Stromal cell of bone marrow (primary cell): ENCODE results near the gene CLNS1A.
"Not testable (repeated sequence)": the region's sequence is repeated elsewhere in the genome, so short reads cannot be mapped to it uniquely, and the experiment has no call there.

ENCODE experiments used
- DNase-seq: peaks from one replicate; pipeline ENCODE4 v3.0.0-alpha.2; 2012; ENCODE audit warnings: low read depth

The CLNS1A gene

GRCh38 chr11:77617892-77618291 lies 19.7 kb downstream of the CLNS1A start:
- no peak for DNase-seq

DNA sequence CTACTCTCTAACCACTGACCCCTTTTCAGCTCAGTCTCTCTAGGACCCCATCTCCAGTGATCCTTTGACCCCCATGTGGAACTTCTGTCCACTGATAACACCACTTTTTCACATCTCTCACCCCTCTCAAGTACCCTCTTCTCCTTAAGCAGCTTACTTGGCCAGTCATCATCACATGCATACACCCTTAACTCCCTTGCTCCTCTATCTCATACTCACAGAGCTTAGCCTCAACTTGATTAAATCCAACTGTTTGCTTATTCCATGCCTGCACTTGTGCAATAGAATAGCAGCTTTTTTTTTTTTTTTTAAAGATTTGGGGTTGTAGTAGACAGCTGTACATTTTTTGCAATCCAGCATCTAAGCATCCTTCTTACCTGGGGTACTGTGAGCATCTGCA lies 25.7 kb downstream of the CLNS1A start:
- no peak for DNase-seq

DNA sequence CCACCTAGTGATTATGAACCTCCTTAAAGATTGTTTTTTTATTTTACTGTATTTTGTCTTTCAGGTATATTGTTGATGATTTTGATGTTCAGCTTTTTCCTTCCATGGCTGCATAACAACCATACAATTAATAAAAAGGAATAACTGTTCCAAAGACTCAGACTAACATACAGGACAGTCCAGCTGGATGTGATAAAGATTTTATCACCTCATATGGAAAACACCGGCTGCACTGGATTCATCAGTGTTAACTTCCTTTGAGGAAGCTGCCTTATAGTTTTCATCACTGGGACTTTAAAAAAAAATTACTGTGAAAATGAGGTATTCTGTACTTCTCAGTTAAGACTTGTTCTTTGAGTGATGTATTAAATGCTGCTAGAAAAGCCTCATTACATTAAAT lies 28.4 kb downstream of the CLNS1A start:
- DNase-seq, result no peak

- DNase-seq, result no peak
Observed at GRCh38 chr11:77604281-77604680, 33.3 kb downstream of the CLNS1A start.

DNA sequence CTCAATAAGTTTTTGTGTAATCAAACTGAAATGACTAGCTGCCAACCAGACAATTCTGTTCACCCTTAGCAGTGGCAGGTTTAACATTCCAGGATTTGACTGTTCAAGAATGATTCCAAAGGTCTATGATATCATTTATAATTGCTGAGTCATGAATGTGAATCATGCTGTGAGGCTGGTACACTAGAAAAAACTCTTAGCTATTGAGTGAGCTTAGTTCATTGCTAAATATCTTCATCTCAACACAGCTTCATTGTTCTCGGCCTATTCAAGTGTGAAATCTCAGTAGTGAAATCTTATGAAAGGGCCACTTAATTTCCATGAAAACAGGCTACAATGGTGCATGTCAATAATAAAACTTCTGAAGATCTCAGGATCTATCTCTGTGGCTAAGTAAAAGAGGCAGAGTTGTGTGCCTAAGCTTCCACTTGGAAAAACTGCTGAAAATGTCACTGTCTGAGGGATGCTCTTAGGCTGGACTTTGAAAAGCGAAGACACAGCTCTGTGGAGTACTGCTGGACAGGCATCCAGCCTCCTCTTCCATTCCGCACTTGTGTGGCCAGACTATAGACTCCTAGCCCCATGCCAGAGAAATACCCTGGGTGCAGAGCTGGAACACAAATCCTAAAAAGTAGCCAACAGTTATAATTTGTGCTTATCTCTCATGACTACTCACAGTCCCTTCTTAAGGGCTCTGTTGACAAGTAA lies 35.1 kb downstream of the CLNS1A start:
- peak; percentile 69 for DNase-seq

DNA sequence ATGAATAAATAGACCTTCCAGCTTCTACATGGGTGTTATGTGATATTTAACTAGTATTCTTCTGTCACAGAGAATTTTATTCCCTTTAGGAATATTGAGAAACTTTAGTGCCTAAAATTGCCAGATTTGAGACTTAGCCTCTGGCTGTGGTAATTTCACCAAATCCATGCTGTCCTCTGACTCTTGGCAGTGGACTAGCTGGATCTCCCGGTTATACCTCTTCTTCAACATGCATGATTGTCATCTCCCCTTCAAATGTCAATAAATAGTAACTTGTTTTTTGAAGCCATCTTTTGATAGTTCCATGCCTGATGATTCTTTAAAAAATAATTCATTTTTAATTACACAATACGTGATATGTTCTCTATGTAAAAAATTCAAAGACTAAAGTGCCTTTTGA lies 39.4 kb downstream of the CLNS1A start:
- no peak for DNase-seq

GRCh38 chr11:77596626-77597025 lies 41.0 kb downstream of the CLNS1A start:
- DNase-seq, result peak; percentile 38

- no peak for DNase-seq
Observed at GRCh38 chr11:77593883-77594282, 43.7 kb downstream of the CLNS1A start.

- DNase-seq, result no peak
Observed at GRCh38 chr11:77592727-77593126, 44.9 kb downstream of the CLNS1A start.

- no peak for DNase-seq
Observed at GRCh38 chr11:77590194-77590782, 47.3 kb downstream of the CLNS1A start.

DNA sequence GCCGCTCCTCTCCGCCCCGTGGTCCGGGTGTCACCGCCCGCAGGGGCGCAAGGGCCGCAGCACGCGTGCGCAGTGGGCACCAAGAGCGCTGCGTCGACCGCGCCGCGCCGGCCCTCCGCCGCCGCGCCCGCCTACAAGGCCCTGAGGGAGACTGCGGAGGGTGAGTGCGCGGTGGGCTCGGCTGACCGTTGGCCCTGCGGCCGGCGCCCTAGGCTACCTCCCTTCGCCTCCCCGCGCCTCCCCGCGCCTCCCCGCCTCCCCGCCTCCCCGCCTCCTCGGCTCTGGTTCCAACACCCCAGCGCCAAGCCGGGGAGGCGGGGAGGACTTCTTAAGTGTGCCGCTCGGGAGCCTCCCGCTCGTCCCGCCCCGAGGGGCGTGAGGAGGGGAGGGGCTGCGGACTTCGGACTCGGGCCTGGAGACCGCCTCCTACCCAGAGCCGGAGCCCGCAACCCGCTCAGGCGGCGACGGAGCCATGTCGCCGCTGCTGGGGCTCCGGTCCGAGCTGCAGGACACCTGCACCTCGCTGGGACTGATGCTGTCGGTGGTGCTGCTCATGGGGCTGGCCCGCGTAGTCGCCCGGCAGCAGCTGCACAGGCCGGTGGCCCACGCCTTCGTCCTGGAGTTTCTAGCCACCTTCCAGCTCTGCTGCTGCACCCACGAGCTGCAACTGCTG lies 47.9 kb downstream of the CLNS1A start, which contains the start of gene AQP11:
TSS of gene AQP11 (plus strand) at position 433 of the 673 bp plus-strand sequence. CDS start at position 473, 40 bp downstream.
- peak; percentile 71 for DNase-seq

DNA sequence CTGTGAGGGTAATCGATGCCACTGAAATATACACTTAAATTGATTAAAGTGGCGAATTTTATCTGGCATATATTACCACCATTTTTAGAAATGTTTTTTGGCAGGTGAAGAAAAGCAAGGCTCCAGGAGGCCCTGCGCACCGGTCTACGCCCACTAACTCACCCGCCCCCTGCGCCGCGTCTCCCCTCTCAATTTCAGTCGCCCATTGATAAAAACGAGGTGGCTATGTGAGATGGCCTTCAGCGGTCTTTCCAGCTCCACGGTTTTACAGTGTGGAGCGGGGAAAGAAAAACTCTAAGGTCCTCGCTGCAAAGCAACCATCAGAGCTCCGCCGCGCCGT lies 48.4 kb downstream of the CLNS1A start:
- no peak for DNase-seq

- DNase-seq, result no peak
Observed at GRCh38 chr11:77580712-77581337, 56.8 kb downstream of the CLNS1A start.

GRCh38 chr11:77575428-77575827 lies 62.2 kb downstream of the CLNS1A start:
- not testable (repeated sequence) for DNase-seq

DNA sequence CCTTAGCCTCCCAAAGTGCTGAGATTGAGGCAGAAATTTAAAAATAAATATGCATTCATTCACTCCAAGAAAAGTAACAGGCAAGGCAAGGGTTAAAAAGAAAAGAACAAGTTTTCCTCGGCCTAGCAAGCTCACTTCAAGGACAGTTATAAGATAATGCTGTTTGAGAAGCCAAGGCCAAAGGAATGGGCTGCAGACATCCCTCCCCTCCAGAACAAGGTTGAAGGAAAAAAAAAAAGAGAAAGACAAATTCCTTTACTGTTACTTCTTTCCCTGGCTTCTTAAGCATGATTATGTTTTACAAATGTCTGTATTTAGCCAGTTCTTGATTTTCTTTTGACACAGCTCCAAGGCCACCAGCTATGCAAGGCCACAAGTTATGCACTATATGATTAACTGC lies 66.7 kb downstream of the CLNS1A start:
- not testable (repeated sequence) for DNase-seq

DNA sequence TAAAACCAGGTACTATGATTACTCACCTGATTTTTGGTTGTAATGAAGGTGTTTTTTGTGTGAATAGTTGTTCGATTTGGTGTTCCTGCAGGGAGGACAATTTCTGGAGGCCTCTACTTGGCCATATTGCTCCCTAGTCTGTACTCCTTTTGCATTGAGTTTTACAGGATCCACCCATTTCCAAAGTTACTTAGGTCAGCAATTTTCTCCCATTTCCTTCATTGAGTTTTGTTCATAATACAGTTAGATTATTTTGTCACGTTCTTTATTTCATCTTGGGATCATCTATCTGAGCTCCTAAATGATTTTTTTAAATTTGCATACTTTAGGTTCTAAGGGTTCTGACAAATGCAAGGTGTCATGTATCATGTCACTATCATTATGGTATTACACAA lies 67.9 kb downstream of the CLNS1A start:
- DNase-seq, result no peak

- no peak for DNase-seq
Observed at GRCh38 chr11:77568916-77569675, 68.5 kb downstream of the CLNS1A start.

DNA sequence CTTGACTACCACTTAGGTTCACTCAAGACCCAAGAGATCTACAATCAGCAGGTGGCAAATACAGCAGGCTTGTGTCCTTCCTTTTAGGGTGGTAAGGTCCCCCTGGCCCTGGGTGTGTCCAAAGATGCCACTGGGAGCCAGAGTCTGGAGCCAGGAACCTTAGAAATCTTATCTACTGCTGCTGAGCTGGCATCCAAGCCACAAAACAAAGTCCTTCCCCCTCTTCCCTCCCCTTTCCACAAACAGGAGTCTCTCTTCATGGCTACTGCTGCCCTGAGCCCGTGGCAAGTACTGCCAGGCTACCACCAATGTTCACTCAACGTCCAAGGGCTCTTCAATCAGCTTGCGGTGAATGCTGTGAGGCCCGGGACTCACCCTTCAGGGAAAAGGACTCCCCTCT lies 69.3 kb downstream of the CLNS1A start:
- no peak for DNase-seq
